Tibial nerve (tissue), 4 donors: ENCODE data around the gene GLYATL1. TPM values are rescaled to one million over a fixed set of nuclear protein-coding genes. Genes with fewer than 3 reads are reported as not detected.

ENCODE experiments used
- DNase-seq, 2 donors: peaks; one replicate each; pipeline ENCODE4 v3.0.0-alpha.2; 2019; ENCODE audit warnings: low spot score in 2 of 2
- H3K27ac ChIP-seq, 4 donors: fragments of 200-600 bp; sonication (generic) in 3 of 4; one replicate each; pipeline ENCODE4 v1.5.1; 2017 to 2019; ENCODE audit warnings: mild to moderate bottlenecking in 1 of 4
- H3K27me3 ChIP-seq, 2 donors: fragments of 200-600 bp; sonication (generic) in 1 of 2; one replicate each; pipeline versions ENCODE4 v1.5.1 to v1.6.0; 2017 to 2019
- H3K36me3 ChIP-seq, 3 donors: fragments of 200-600 bp; sonication (generic); one replicate each; pipeline ENCODE4 v1.5.1; 2018 to 2019
- H3K4me1 ChIP-seq, 4 donors: fragments of 200-600 bp; sonication (generic) in 3 of 4; one replicate each; pipeline ENCODE4 v1.5.1; 2017 to 2019
- H3K4me3 ChIP-seq, 4 donors: fragments of 200-600 bp; sonication (generic) in 3 of 4; one replicate each; pipeline ENCODE4 v1.5.1; 2017 to 2019; ENCODE audit warnings: mild to moderate bottlenecking in 1 of 4, moderate library complexity in 1 of 4
- H3K9me3 ChIP-seq, 4 donors: fragments of 200-600 bp; sonication (generic) in 3 of 4; one replicate each; pipeline ENCODE4 v1.5.1; 2017 to 2019
- EP300 ChIP-seq, 2 donors: sonication (generic); formaldehyde crosslinking; IDR thresholded peaks; one replicate each; pipeline ENCODE4 v1.6.1; 2017; ENCODE audit warnings: antibody characterized with exemption in 2 of 2, mild to moderate bottlenecking in 1 of 2
- POLR2A ChIP-seq, 2 donors: fragments of 450-650 bp; IDR thresholded peaks; one replicate each; pipeline ENCODE4 v1.6.1; 2017; ENCODE audit warnings: antibody characterized with exemption in 2 of 2, mild to moderate bottlenecking in 2 of 2, moderate library complexity in 2 of 2
- WGBS, 2 donors: methylation state at CpG; one replicate each; pipeline ENCODE4 v1.1.5; 2018; 5-methylcytosine and 5-hydroxymethylcytosine counted together
- total RNA-seq, 4 donors: library from RNA; depleted of rRNA; stranded (reverse); fragments of >200 nt; gene quantifications; one replicate each; pipeline ENCODE4 v1.1.0, GENCODE V29; 2016
- TF ChIP-seq, protein P1 (sequence below), 5 experiments: fragments of 200-600 bp in 3 of 5; fragments of 450-650 bp in 2 of 5; sonication (generic) in 3 of 5; IDR thresholded peaks; one replicate each; pipeline ENCODE4 v1.5.1; 2016 to 2019; ENCODE audit warnings: antibody characterized with exemption in 5 of 5, mild to moderate bottlenecking in 3 of 5, moderate library complexity in 2 of 5

GLYATL1 gene
- total RNA-seq, 4 donors from 2014 or later: not detected

DNA sequence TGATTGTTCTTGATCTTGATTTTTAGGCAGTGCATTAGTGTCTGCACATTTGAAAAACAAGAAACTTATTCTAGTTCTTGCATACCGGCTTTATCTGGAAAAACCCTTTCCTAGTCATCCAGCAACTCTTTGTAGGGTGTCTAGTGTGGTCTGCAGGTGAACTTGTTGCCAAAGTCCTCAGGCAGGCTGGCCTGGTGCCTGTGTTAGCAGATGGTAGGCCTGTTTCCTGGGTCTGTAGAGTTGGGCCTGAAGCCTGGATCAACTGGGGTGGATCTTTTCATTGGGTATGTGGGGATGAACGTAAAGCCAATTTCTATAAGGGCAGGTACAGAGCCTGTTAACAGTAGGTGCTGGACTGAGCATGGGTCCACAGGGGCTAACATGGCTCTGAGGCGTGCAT is 5.6 kb upstream of the GLYATL1 start:
- Histone ChIP-seq H3K27me3 (peaks cover 0 to 7% of the 10 kb centered on the region in 2 donors), H3K27ac (no peak overlapping the region), H3K4me1 (no peaks in the 10 kb centered on the region), H3K36me3 (no peaks in the 10 kb centered on the region), H3K9me3 (no peaks in the 10 kb centered on the region), H3K4me3 (no peak overlapping the region)
- DNase-seq: no peak
- TF ChIP-seq, protein P1, sequence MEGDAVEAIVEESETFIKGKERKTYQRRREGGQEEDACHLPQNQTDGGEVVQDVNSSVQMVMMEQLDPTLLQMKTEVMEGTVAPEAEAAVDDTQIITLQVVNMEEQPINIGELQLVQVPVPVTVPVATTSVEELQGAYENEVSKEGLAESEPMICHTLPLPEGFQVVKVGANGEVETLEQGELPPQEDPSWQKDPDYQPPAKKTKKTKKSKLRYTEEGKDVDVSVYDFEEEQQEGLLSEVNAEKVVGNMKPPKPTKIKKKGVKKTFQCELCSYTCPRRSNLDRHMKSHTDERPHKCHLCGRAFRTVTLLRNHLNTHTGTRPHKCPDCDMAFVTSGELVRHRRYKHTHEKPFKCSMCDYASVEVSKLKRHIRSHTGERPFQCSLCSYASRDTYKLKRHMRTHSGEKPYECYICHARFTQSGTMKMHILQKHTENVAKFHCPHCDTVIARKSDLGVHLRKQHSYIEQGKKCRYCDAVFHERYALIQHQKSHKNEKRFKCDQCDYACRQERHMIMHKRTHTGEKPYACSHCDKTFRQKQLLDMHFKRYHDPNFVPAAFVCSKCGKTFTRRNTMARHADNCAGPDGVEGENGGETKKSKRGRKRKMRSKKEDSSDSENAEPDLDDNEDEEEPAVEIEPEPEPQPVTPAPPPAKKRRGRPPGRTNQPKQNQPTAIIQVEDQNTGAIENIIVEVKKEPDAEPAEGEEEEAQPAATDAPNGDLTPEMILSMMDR (IDR thresholded peaks at IDR 0.05): no peak
- TF ChIP-seq EP300 (IDR thresholded peaks at IDR 0.05) (no peak), POLR2A (IDR thresholded peaks at IDR 0.05) (no peak)
- WGBS, 2 donors: 85 to 89% methylated on average over 3 of the region's 3 CpGs

- TF ChIP-seq POLR2A (IDR thresholded peaks at IDR 0.05) (no peak), EP300 (IDR thresholded peaks at IDR 0.05) (no peak)
- TF ChIP-seq, protein P1 (IDR thresholded peaks at IDR 0.05): no peak
- Histone ChIP-seq H3K4me3 (no peak overlapping the region), H3K27ac (no peak overlapping the region), H3K9me3 (no peaks in the 10 kb centered on the region), H3K4me1 (no peaks in the 10 kb centered on the region), H3K27me3 (no peaks in the 10 kb centered on the region), H3K36me3 (no peaks in the 10 kb centered on the region)
- no peak for DNase-seq
- WGBS, 2 donors: 89 to 93% methylated on average over 7 of the region's 7 CpGs
Measured at GRCh38 chr11:58934945-58935513, 4.3 kb upstream of the GLYATL1 start.

- Histone ChIP-seq H3K9me3 (no peaks in the 10 kb centered on the region), H3K4me1 (no peaks in the 10 kb centered on the region), H3K4me3 (no peak overlapping the region), H3K27ac (no peak overlapping the region), H3K27me3 (no peaks in the 10 kb centered on the region), H3K36me3 (no peaks in the 10 kb centered on the region)
- DNase-seq: no peak
- WGBS, 2 donors: 59 to 62% methylated on average over 4 of the region's 4 CpGs
- TF ChIP-seq, protein P1 (IDR thresholded peaks at IDR 0.05): no peak
- TF ChIP-seq POLR2A (IDR thresholded peaks at IDR 0.05) (no peak), EP300 (IDR thresholded peaks at IDR 0.05) (no peak)
Measured at GRCh38 chr11:58938398-58938797, 890 bp upstream of the GLYATL1 start.

- H3K4me3 ChIP-seq: no peak overlapping the region
- no peaks in the 10 kb centered on the region for H3K36me3 ChIP-seq
- DNase-seq: no peak
- no peaks in the 10 kb centered on the region for H3K27me3 ChIP-seq
- H3K27ac ChIP-seq: no peak overlapping the region
- WGBS, 2 donors: 64 to 72% methylated on average over 1 of the region's 1 CpG
- TF ChIP-seq EP300 (IDR thresholded peaks at IDR 0.05) (no peak), POLR2A (IDR thresholded peaks at IDR 0.05) (no peak)
- TF ChIP-seq, protein P1 (IDR thresholded peaks at IDR 0.05): no peak
- no peaks in the 10 kb centered on the region for H3K4me1 ChIP-seq
- H3K9me3 ChIP-seq: no peaks in the 10 kb centered on the region
Measured at GRCh38 chr11:58940028-58940427, 740 bp downstream of the GLYATL1 start.

- H3K36me3 ChIP-seq: no peaks in the 10 kb centered on the region
- no peak for DNase-seq
- no peaks in the 10 kb centered on the region for H3K9me3 ChIP-seq
- TF ChIP-seq EP300 (IDR thresholded peaks at IDR 0.05) (no peak), POLR2A (IDR thresholded peaks at IDR 0.05) (no peak)
- TF ChIP-seq, protein P1 (IDR thresholded peaks at IDR 0.05): no peak
- no peak overlapping the region for H3K27ac ChIP-seq
- H3K4me1 ChIP-seq: no peaks in the 10 kb centered on the region
- WGBS, 2 donors: 91 to 100% methylated on average over 1 of the region's 1 CpG
- no peaks in the 10 kb centered on the region for H3K27me3 ChIP-seq
- H3K4me3 ChIP-seq: no peak overlapping the region
Measured at GRCh38 chr11:58941838-58942237, 2.5 kb downstream of the GLYATL1 start.
